Hippocampal formation (tissue), 2 donors: ENCODE data around the gene PITPNM3.

Source experiments
- DNase-seq, 2 donors: peaks; one replicate each; lab custom pipeline; 2025; lab: John Stamatoyannopoulos, UW

Gene PITPNM3

GRCh38 chr17:6479622-6480302 lies 76.6 kb downstream of the PITPNM3 start:
- DNase-seq, result no peak

- DNase-seq, result no peak
Observed at GRCh38 chr17:6478486-6478885, 77.9 kb downstream of the PITPNM3 start.

GRCh38 chr17:6477831-6478383 lies 78.4 kb downstream of the PITPNM3 start:
- DNase-seq, result no peak

DNA sequence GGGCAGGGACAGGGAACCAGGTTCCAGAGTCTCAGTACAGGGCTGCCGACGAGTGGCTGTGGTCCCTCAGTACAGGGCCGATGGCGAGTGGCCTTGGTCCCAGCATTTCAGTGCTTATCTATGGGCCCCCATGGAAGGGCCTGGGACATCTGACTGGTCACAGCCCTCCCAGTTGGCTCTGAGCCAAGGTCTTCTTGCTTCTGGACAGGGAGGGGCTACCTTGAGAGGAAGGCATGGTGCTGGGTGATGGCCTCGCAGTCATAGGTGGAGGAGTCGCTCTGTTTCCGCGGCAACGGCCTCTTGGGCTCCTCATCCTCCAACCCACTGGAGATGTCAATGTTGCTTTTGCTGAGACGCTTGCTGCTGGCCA lies 79.6 kb downstream of the PITPNM3 start:
- DNase-seq, result no peak

DNA sequence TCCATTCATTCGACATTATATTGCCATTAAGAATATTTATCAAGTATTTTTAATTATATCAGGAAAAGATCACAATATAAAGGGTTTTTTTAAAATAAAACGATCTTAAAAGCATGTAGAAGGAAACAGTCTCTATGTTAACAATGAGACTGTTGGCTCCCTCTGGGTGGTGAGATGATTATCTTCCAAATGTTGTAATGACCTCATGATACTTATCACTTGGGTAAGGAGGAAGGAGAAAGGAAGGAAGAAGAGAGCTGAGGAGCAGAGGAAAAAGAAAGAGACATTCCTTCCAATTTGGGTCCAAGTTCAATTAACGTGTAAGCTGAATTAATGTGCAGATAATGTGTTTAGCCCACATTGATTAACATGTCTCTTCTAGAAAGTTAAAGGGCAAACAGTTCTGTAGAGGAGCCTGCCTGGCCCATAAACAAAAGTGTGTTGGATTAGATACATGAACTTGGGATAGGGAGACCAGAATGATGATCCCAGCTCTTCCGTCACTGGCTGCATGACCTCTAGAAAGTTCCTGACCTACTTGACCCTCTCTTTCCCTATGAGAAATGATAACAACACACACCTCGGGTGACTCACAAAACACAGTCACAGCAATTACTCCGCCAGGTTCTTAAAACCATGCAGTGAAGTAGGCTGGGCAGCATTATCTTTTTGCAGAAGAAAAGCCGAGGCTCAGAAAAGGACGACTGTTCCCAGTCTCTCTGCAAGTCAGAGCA lies 80.1 kb downstream of the PITPNM3 start:
- no peak for DNase-seq

GRCh38 chr17:6475411-6475810 lies 80.9 kb downstream of the PITPNM3 start:
- DNase-seq, result no peak

DNA sequence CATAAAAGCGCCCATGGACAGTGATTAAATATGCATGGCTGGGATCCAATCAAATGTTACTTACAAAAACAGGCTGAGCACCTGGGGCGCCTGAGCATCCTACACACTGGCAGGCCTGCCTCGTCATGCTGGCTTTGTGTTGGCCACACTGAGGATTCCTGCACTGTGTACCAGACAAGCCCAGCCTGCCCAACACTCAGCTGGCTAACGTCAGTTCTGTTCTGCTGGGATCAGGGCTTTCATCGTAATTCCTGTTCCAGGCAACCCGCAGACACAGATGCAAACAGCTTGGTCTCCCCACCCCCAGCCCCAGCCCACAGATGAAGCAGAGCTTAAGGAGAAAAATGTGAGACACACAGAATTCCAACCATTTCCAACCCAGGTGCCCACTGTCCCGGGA lies 81.4 kb downstream of the PITPNM3 start:
- DNase-seq, result no peak

DNA sequence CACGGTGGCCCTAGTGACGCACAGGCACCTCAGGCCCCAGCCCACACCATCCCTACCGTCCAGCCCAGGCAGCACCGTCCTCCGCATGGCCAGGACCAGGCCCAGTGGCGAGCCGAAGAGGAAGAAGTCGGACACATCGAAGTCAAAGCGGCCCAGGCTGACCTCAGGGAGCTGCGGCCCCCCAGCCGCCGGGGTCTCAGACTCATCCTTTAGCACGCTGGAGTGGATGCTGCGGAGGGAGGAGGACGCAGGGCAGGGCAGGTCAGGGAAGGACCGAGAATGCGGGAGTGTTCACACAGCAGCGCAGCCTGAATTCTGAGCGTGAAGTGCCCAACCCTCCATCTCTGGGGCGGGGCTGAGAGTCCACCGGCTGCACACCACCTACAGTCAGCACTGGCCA lies 82.0 kb downstream of the PITPNM3 start:
- no peak for DNase-seq

DNA sequence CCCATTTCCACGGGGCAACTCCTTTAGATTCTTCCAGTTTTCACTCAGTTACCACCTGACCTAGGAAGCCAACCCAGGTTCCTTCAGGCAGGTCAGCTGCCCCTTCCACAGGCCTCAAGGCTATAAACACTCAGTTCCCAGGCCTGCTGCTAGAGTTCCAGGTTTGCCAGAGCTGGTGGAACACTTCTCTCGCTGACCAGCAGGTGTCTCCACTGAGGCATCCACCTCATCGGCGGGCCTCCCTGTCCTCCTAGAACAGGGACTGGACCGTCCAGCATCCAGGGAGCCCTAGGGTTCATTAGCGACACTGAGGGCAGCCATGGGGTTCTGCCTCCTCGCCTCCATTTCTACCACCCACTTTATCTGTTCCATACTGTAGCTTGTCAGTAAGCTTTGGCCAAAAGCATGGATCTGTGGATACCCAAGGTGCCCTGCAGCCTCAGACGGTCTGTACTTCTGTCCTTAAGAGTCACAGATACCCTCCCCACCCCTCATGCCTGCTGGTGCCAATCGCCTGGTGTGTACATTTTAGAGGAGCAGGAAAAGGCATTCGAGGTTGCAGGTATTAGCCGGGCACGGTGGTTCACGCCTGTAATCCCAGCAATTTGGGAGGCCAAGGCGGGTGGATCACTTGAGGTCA lies 83.1 kb downstream of the PITPNM3 start:
- peak; percentile 24 to 62 for DNase-seq

GRCh38 chr17:6472517-6472916 lies 83.8 kb downstream of the PITPNM3 start:
- no peak for DNase-seq

DNA sequence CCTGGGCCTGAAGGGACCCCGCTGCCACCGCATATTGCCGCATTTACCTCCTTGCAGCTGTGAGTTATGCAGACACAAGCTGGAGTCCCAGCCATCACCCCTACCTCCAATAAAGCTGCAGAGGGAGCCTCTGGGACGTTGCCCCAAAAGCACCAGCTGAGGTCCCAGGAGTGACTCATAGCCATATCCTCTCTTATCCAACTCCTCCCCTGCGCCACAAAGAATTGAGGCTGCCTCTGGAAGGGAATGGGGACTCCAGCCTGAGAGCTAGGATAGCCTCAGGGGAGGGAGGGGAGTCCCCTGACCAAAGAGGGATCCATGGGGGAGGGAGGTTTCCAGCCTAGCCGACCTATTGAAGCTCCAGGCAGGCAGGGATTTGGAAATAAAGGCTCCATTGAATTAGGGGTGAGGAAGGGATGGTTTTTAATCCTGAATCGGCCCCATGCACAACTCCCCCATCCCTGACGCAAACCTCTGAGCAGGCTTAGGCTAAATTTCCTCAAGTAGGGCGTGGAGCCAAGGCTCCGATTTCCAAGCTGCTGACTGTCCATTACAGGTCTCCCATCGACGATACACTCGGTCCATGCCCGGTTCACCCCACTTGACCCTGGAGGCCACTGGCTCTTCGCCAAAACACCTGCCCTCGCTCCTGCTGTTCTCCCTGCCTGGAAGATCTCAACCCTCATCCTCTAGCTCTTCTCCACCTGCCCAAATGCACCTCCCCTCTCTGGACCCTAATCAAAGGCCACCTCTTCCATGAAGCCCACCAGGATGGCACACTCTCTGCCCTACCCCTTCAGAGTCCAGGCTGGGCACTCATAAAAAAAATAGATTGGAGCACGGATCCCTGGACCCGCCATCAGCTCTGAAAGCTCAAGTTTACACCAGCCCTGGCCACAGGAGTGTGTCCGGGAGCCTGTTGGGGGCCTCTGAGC lies 84.6 kb downstream of the PITPNM3 start:
- DNase-seq, result no peak

GRCh38 chr17:6470751-6471521 lies 85.4 kb downstream of the PITPNM3 start:
- DNase-seq, result no peak

GRCh38 chr17:6470146-6470718 lies 86.1 kb downstream of the PITPNM3 start:
- no peak for DNase-seq

DNA sequence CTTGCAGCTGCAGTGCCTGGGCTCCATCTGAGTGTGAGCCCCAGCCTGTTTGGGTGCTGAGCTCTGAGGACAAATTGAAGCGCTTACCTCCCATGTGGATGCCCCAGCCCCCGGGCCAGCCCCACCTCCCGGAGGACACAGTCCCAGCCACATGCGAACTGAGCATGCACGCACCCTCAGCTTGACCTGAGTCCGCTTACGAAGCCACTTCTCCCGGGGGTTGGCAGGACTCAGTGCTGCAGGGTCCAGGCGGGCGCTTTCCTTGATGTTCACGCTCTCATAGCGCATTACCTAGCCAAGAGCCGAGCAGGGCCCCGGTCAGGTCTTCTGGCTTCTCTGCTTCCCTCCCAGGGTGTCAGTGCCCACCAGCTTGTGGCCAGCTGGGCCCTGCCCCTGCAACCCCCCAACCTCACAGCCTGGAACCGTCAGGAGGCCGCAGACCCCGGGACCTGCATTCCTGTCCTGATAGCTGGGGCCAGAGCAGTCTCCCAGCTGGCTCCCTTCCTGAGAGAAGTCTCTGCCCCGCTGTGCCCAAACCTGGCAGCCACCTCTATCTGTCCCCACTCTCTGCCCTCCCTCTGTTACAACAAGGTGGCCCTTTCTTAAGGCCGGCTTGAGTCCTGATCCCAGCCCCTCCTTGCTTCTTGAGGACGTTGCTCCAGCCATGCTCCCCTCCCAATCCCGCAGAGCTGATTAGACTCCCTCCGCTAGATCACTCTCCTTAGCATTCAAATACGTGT lies 88.1 kb downstream of the PITPNM3 start:
- no peak for DNase-seq

DNA sequence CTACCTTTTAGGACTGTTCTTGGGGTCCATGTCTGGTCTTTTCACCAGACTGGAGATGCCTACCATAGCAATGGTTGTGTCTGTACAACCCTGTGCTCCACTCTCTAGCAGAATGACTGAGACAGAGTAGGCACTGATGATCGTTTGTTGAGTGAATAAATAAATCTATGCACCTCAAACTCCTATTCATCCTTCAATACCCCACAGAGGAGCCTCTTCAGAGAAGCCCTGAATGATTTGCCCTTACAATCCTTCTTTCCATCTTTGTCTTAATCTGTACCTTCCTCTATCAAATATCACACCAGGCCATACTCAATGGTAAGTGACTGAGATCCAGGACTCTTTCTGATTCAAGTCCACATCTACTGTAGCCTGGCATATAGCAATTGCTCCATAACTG lies 88.8 kb downstream of the PITPNM3 start:
- no peak for DNase-seq

DNA sequence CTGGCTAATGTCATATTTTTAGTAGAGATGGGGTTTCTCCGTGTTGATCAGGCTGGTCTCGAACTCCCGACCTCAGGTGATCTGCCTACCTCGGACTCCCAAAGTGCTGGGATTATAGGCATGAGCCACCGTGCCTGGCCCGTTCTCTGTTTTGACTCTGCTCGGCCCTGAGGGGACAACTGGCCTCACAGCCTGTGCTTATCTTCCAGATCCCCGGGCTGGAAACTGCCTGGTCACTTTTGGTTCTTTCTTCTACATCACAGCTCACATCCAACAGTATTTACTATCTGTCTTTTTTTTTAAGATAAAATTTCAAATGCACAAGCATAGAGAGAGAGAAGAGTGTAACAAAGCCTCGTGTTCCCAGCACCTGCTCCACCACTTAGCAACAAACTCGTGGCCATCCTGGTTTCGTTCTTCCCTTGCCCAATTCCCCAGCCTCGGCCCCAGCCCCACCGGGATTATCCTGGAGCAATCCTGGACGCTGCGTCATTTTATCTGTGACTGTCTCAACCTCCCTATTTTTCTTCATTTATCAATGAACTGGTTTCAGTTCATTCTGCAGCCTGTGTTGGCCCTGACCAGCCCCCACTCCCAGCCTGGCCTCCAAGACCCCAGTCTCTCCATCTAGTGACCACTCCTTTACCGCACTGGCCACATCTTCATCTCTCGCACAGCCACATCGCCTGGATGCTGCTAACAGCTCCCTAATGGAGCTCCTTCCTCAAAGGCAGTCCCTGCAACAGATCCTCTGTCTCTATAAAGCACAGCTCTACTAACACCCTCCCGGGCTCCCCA lies 91.0 kb downstream of the PITPNM3 start:
- DNase-seq, result no peak

- DNase-seq, result no peak
Observed at GRCh38 chr17:6464446-6465041, 91.8 kb downstream of the PITPNM3 start.

DNA sequence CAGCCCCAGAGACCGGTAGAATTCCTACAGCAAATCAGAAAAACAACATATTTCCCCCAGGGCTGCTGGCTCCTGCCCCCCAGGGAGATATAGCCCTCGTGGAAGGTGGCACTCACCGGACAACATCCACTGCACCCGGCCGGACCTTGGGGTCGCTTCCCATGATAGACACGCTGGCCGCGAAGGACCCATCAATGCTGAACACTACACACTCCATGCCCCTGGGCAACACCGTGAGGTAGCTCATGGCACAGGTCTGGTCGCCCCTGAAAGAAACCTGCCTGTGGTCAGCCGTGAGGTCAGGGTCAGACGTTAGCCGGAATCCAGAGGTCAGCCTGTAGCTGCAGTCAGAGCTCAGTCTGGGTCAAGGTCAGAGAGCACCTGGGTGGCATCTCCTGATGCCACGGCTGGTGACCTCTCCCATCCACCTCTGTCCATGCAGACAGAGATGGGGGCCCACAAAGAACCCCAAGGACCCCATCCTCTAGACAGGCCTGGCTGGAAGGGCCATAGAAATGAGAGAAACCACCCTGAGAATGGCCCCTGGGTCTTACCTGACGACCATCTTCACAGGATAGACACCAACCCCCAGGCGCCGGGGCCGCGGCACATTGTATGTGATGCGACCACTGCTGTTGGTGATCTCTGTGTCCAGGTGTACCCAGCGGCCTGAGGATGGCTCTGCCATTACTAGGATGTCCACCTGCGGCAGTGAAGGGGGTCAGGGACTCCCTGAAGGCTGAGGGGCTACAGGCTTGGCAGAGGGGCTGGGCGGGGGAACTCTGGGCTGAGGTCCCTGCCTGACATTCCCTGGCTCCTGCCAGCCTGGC lies 92.5 kb downstream of the PITPNM3 start:
- DNase-seq, result no peak
